GM19240 (cell line): ENCODE results near the gene ASB4.

ENCODE experiments used
- DNase-seq: peaks from one replicate; pipeline ENCODE4 v3.0.0; 2011; ENCODE audit warnings: low spot score; ENCODE audit not compliant: insufficient read length

ASB4 gene

GRCh38 chr7:95526128-95526738 lies 40.5 kb downstream of the ASB4 start:
- DNase-seq: no peak

GRCh38 chr7:95527033-95527775 lies 41.5 kb downstream of the ASB4 start:
- DNase-seq: peak; percentile 30

- DNase-seq: no peak
These were observed 42.1 kb downstream of the ASB4 start for GRCh38 chr7:95527776-95528250.

- DNase-seq: no peak
These were observed 44.0 kb downstream of the ASB4 start for GRCh38 chr7:95529701-95530100.

GRCh38 chr7:95530881-95531280 lies 45.1 kb downstream of the ASB4 start:
- DNase-seq: no peak

GRCh38 chr7:95531605-95532219 lies 46.0 kb downstream of the ASB4 start:
- DNase-seq: no peak

- no peak for DNase-seq
These were observed 49.1 kb downstream of the ASB4 start for GRCh38 chr7:95534796-95535195.

- DNase-seq: no peak
These were observed 49.9 kb downstream of the ASB4 start for GRCh38 chr7:95535662-95536061.

- no peak for DNase-seq
These were observed 51.0 kb downstream of the ASB4 start for GRCh38 chr7:95536656-95537311.

- DNase-seq: no peak
These were observed 51.7 kb downstream of the ASB4 start for GRCh38 chr7:95537468-95537867.

GRCh38 chr7:95539426-95539825 lies 53.7 kb downstream of the ASB4 start:
- no peak for DNase-seq

- no peak for DNase-seq
These were observed 54.6 kb downstream of the ASB4 start for GRCh38 chr7:95540366-95540765.

GRCh38 chr7:95543312-95543711 lies 57.6 kb downstream of the ASB4 start:
- DNase-seq: no peak

- DNase-seq: no peak
These were observed 58.4 kb downstream of the ASB4 start for GRCh38 chr7:95544171-95544570.

GRCh38 chr7:95545007-95545615 lies 59.4 kb downstream of the ASB4 start:
- DNase-seq: no peak

- DNase-seq: no peak
These were observed 59.9 kb downstream of the ASB4 start for GRCh38 chr7:95545673-95546072.

- no peak for DNase-seq
These were observed 60.9 kb downstream of the ASB4 start for GRCh38 chr7:95546647-95547046.

GRCh38 chr7:95547361-95548348 lies 61.9 kb downstream of the ASB4 start:
- DNase-seq: no peak

GRCh38 chr7:95549818-95550529 lies 64.2 kb downstream of the ASB4 start:
- DNase-seq: no peak

GRCh38 chr7:95550546-95550945 lies 64.8 kb downstream of the ASB4 start:
- no peak for DNase-seq
